ENCODE data around the gene GSTO1. TPM values are rescaled to one million over a fixed set of nuclear protein-coding genes. Genes with fewer than 3 reads are reported as not detected.

Gene GSTO1
- total RNA-seq, 1 experiment from 2014 or later, result 126 TPM

GRCh38 chr10:104304927-104305326, 50.2 kb downstream of the GSTO1 start:
- H3K4me1 ChIP-seq (ENCODE audit: insufficient read depth, low read length, poor library complexity, severe bottlenecking), result no peaks in the 10 kb centered on the region
- no peak for DNase-seq (ENCODE audit: low spot score)
- intact Hi-C loops (cut with micrococcal nuclease; ENCODE audit: unreplicated experiment), result loop anchor here (1.0 kb wide), 1 partner anchor 45 kb away; no protein-coding TSS in a partner anchor
- peaks cover 5% of the 10 kb centered on the region for H3K36me3 ChIP-seq (ENCODE audit: insufficient read depth, low read length, poor library complexity, severe bottlenecking)
- H3K9me3 ChIP-seq (ENCODE audit: low read depth, low read length, poor library complexity, severe bottlenecking), result no peaks in the 10 kb centered on the region
- no peak overlapping the region for H3K4me3 ChIP-seq (ENCODE audit: low read depth, low read length, poor library complexity, severe bottlenecking)
- ChIA-PET CTCF (interaction anchor here (0.6 to 2.0 kb wide), 6 partner anchors 10 to 49 kb away, joined by 3 to 18 read pairs (median 4); partner anchors contain the start of genes CFAP58 and ITPRIP), POLR2A (ENCODE audit: low non-redundant PET) (no interaction called here)
- no peaks in the 10 kb centered on the region for H3K27me3 ChIP-seq (replicated peaks; ENCODE audit: insufficient read depth, low read depth, low read length, poor library complexity)
- no peak overlapping the region for H3K27ac ChIP-seq (ENCODE audit: low read depth, low read length, poor library complexity, severe bottlenecking)
- TF ChIP-seq CTCF (conservative IDR thresholded peaks at IDR 0.05; ENCODE audit: low read depth, low read length) (no peak), EZH2 (IDR thresholded peaks at IDR 0.05; ENCODE audit: borderline replicate concordance, low read depth, low read length, poor library complexity, severe bottlenecking) (no peak)
- BruUV-seq (replicated peaks), result no TSS peak

GRCh38 chr10:104306897-104307296, 52.2 kb downstream of the GSTO1 start:
- BruUV-seq (replicated peaks), result no TSS peak
- H3K27ac ChIP-seq (ENCODE audit: low read depth, low read length, poor library complexity, severe bottlenecking), result no peak overlapping the region
- H3K4me1 ChIP-seq (ENCODE audit: insufficient read depth, low read length, poor library complexity, severe bottlenecking), result no peaks in the 10 kb centered on the region
- H3K36me3 ChIP-seq (ENCODE audit: insufficient read depth, low read length, poor library complexity, severe bottlenecking), result peaks cover 5% of the 10 kb centered on the region
- no peak overlapping the region for H3K4me3 ChIP-seq (ENCODE audit: low read depth, low read length, poor library complexity, severe bottlenecking)
- no peaks in the 10 kb centered on the region for H3K27me3 ChIP-seq (replicated peaks; ENCODE audit: insufficient read depth, low read depth, low read length, poor library complexity)
- no peak for TF ChIP-seq EZH2 (IDR thresholded peaks at IDR 0.05; ENCODE audit: borderline replicate concordance, low read depth, low read length, poor library complexity, severe bottlenecking)
- no peak for TF ChIP-seq CTCF (conservative IDR thresholded peaks at IDR 0.05; ENCODE audit: low read depth, low read length)
- ChIA-PET CTCF (interaction anchor here (2.0 kb wide), 1 partner anchor 44 kb away, joined by 18 read pairs; no protein-coding TSS in a partner anchor), POLR2A (ENCODE audit: low non-redundant PET) (interaction anchor here (0.9 kb wide), 1 partner anchor 10 kb away, joined by 3 read pairs; no protein-coding TSS in a partner anchor)
- no peaks in the 10 kb centered on the region for H3K9me3 ChIP-seq (ENCODE audit: low read depth, low read length, poor library complexity, severe bottlenecking)
- intact Hi-C loops (cut with micrococcal nuclease; ENCODE audit: unreplicated experiment), result no loop called here
- no peak for DNase-seq (ENCODE audit: low spot score)

DNA sequence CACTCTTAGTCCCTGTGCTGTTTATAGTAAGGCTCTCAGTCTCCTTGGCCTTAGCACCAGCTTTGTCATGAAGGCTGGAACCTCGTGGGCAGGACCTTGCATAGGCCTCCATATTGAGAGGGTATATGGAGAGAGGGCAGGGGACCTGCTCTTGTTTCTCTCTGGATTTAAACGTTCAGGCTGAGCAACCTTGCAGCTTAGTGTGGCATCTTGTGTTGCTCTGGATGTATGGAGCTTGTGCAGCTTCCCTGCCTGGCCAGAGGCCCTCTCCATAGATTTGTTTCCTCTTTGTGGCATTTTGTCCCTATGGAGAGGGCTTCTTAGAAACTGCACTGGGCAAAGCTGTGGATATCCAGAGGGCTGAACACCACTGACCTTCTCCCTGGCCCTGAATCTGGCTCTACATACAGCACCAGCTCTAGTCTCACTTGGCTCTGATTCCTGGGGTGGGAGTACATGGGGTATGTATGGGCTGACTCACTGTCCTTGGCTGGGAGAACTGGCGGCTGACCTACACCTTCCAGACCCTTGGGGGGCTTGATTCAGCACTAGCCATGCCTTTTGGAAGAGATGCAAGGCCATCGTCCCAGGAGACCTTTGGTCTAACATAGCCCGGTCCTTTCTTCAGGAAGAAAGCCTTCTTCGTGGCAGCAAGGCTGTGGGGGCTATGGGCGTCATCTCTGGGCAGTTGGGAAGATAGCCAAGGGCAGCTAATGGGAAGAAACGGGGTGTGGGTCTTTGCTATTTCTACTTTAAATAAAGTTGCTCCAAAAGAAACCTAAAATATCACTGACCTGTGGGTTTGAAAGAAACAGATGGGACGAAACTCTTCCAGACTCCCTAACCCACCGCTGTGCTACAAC, 53.1 kb downstream of the GSTO1 start:
- DNase-seq (ENCODE audit: low spot score), result no peak
- TF ChIP-seq EZH2 (IDR thresholded peaks at IDR 0.05; ENCODE audit: borderline replicate concordance, low read depth, low read length, poor library complexity, severe bottlenecking), result no peak
- no peak for TF ChIP-seq CTCF (conservative IDR thresholded peaks at IDR 0.05; ENCODE audit: low read depth, low read length)
- peaks cover 14% of the 10 kb centered on the region for H3K36me3 ChIP-seq (ENCODE audit: insufficient read depth, low read length, poor library complexity, severe bottlenecking)
- no peaks in the 10 kb centered on the region for H3K4me1 ChIP-seq (ENCODE audit: insufficient read depth, low read length, poor library complexity, severe bottlenecking)
- no peaks in the 10 kb centered on the region for H3K27me3 ChIP-seq (replicated peaks; ENCODE audit: insufficient read depth, low read depth, low read length, poor library complexity)
- no TSS peak for BruUV-seq (replicated peaks)
- no peaks in the 10 kb centered on the region for H3K9me3 ChIP-seq (ENCODE audit: low read depth, low read length, poor library complexity, severe bottlenecking)
- H3K4me3 ChIP-seq (ENCODE audit: low read depth, low read length, poor library complexity, severe bottlenecking), result no peak overlapping the region
- ChIA-PET POLR2A (ENCODE audit: low non-redundant PET) (no interaction called here), CTCF (no interaction called here)
- intact Hi-C loops (cut with micrococcal nuclease; ENCODE audit: unreplicated experiment), result no loop called here
- no peak overlapping the region for H3K27ac ChIP-seq (ENCODE audit: low read depth, low read length, poor library complexity, severe bottlenecking)
